H9 (cell line): Measurements from ENCODE around the gene PSMB7. TPM values are rescaled to one million over a fixed set of nuclear protein-coding genes. Genes with fewer than 3 reads are reported as not detected.

Experiments
- DNase-seq: peaks from one replicate; pipeline ENCODE4 v3.0.0-alpha.2; 2017
- H2AFZ ChIP-seq: one replicate; pipeline ENCODE4 v1.6.1; 2013; ENCODE audit warnings: mild to moderate bottlenecking, low read length, control low read depth, moderate library complexity
- H2AK5ac ChIP-seq: 2 replicates; pipeline ENCODE4 v1.6.1; 2013; ENCODE audit warnings: low read length, control low read depth, mixed read lengths; ENCODE audit not compliant: insufficient read length
- H2BK120ac ChIP-seq: one replicate; pipeline ENCODE4 v1.6.1; 2013; ENCODE audit warnings: low read depth, mild to moderate bottlenecking, low read length, control low read depth, inconsistent platforms; ENCODE audit not compliant: poor library complexity, severe bottlenecking
- H2BK12ac ChIP-seq: 2 replicates; pipeline ENCODE4 v1.6.1; 2013; ENCODE audit warnings: low read length, control low read depth, mixed read lengths, low read depth; ENCODE audit not compliant: insufficient read length
- H2BK15ac ChIP-seq: 2 replicates; pipeline ENCODE4 v1.6.1; 2013; ENCODE audit warnings: low read depth, low read length, control low read depth
- H2BK20ac ChIP-seq: one replicate; pipeline ENCODE4 v1.6.1; 2013; ENCODE audit warnings: low read depth, mild to moderate bottlenecking, low read length, control low read depth, inconsistent platforms; ENCODE audit not compliant: poor library complexity, severe bottlenecking
- H2BK5ac ChIP-seq: 2 replicates; pipeline ENCODE4 v1.6.1; 2013; ENCODE audit warnings: low read length, control low read depth, mixed read lengths; ENCODE audit not compliant: insufficient read length
- H3K14ac ChIP-seq: 2 replicates; pipeline ENCODE4 v1.6.1; 2013; ENCODE audit warnings: low read length, control low read depth; ENCODE audit not compliant: insufficient read depth
- H3K18ac ChIP-seq: 2 replicates; pipeline ENCODE4 v1.6.1; 2013; ENCODE audit warnings: low read depth, mild to moderate bottlenecking, mixed read lengths, low read length, control low read depth; ENCODE audit not compliant: insufficient read length
- H3K23ac ChIP-seq: 2 replicates; pipeline ENCODE4 v1.6.1; 2013; ENCODE audit warnings: low read length, control low read depth, mixed read lengths, low read depth; ENCODE audit not compliant: insufficient read length
- H3K23me2 ChIP-seq: 2 replicates; pipeline ENCODE4 v1.6.1; 2013; ENCODE audit warnings: low read depth, mild to moderate bottlenecking, mixed read lengths, low read length, control low read depth; ENCODE audit not compliant: insufficient read length, poor library complexity, severe bottlenecking
- H3K27ac ChIP-seq: 2 replicates; pipeline ENCODE4 v1.5.1; 2013; ENCODE audit warnings: low read length, control low read depth, mixed read lengths, low read depth; ENCODE audit not compliant: insufficient read length
- H3K27me3 ChIP-seq: 2 replicates; pipeline ENCODE4 v1.6.1; 2013; ENCODE audit warnings: low read length, control low read depth, inconsistent platforms; ENCODE audit not compliant: insufficient read depth
- H3K4ac ChIP-seq: 2 replicates; pipeline ENCODE4 v1.6.1; 2013; ENCODE audit warnings: low read depth, mild to moderate bottlenecking, control low read depth, inconsistent platforms, low read length, moderate library complexity
- H3K4me1 ChIP-seq: 2 replicates; pipeline ENCODE4 v1.6.1; 2013; ENCODE audit warnings: low read length, control low read depth, inconsistent platforms; ENCODE audit not compliant: insufficient read depth
- H3K4me2 ChIP-seq: 2 replicates; pipeline ENCODE4 v1.6.1; 2013; ENCODE audit warnings: low read length, control low read depth, mixed read lengths; ENCODE audit not compliant: insufficient read length, insufficient read depth
- H3K56ac ChIP-seq: 2 replicates; pipeline ENCODE4 v1.6.1; 2013; ENCODE audit warnings: low read depth, mild to moderate bottlenecking, mixed read lengths, low read length, control low read depth; ENCODE audit not compliant: insufficient read length
- H3K79me1 ChIP-seq: 2 replicates; pipeline ENCODE4 v1.6.1; 2013; ENCODE audit warnings: low read depth, mild to moderate bottlenecking, moderate library complexity, low read length, control low read depth, inconsistent platforms; ENCODE audit not compliant: insufficient read depth, poor library complexity, severe bottlenecking
- H3K79me2 ChIP-seq: 2 replicates; pipeline ENCODE4 v1.6.1; 2013; ENCODE audit warnings: low read length, control low read depth, inconsistent platforms; ENCODE audit not compliant: insufficient read depth
- H3K9ac ChIP-seq: 2 replicates; pipeline ENCODE4 v1.6.1; 2013; ENCODE audit warnings: low read length, control low read depth, mixed read lengths; ENCODE audit not compliant: insufficient read length; ENCODE audit errors: extremely low read depth
- H3K9me3 ChIP-seq: one replicate; pipeline ENCODE4 v1.6.1; 2013; ENCODE audit warnings: low read depth, low read length, inconsistent platforms; ENCODE audit not compliant: control insufficient read depth
- H3T11ph ChIP-seq: one replicate; pipeline ENCODE4 v1.6.1; 2013; ENCODE audit warnings: mild to moderate bottlenecking, low read length, control low read depth, inconsistent platforms
- H4K20me1 ChIP-seq: one replicate; pipeline ENCODE4 v1.6.1; 2013; ENCODE audit not compliant: control insufficient read depth, insufficient read length, insufficient read depth
- H4K5ac ChIP-seq: 2 replicates; pipeline ENCODE4 v1.6.1; 2013; ENCODE audit warnings: low read depth, mild to moderate bottlenecking, mixed read lengths, low read length, control low read depth; ENCODE audit not compliant: insufficient read length
- H4K8ac ChIP-seq: replicated peaks from 2 replicates; pipeline ENCODE4 v1.6.1; 2013; ENCODE audit warnings: low read length, control low read depth, mixed read lengths, low read depth; ENCODE audit not compliant: insufficient read length
- H4K91ac ChIP-seq: 2 replicates; pipeline ENCODE4 v1.6.1; 2013; ENCODE audit warnings: low read depth, mild to moderate bottlenecking, moderate library complexity, mixed read lengths, low read length, control low read depth; ENCODE audit not compliant: insufficient read length
- H3K27ac Mint-ChIP-seq, 3 experiments: 2 replicates in 2 of 3; 3 replicates in 1 of 3; pipeline ENCODE4 v1.8.0; 2020 to 2021; ENCODE audit warnings: mixed read lengths in 3 of 3, mild to moderate bottlenecking in 1 of 3, moderate library complexity in 1 of 3
- H3K27me3 Mint-ChIP-seq: 2 replicates; pipeline ENCODE4 v1.8.0; 2021; ENCODE audit warnings: low read depth, mild to moderate bottlenecking, moderate library complexity, mixed read lengths
- H3K36me3 Mint-ChIP-seq, 3 experiments: 2 replicates in 2 of 3; 3 replicates in 1 of 3; pipeline ENCODE4 v1.8.0; 2020 to 2021; ENCODE audit warnings: low read depth in 3 of 3, mixed read lengths in 3 of 3; ENCODE audit not compliant: insufficient read depth in 1 of 3
- H3K4me1 Mint-ChIP-seq, 2 experiments: 2 replicates each; pipeline ENCODE4 v1.8.0; 2020; ENCODE audit warnings: mixed read lengths in 2 of 2
- H3K4me3 Mint-ChIP-seq, 2 experiments: 2 replicates in 1 of 2; 3 replicates in 1 of 2; pipeline ENCODE4 v1.8.0; 2020 to 2021; ENCODE audit warnings: mild to moderate bottlenecking in 2 of 2, mixed read lengths in 2 of 2, moderate library complexity in 1 of 2
- H3K9me3 Mint-ChIP-seq, 2 experiments: 2 replicates in 1 of 2; 3 replicates in 1 of 2; pipeline ENCODE4 v1.8.0; 2020; ENCODE audit warnings: mild to moderate bottlenecking in 2 of 2, mixed read lengths in 2 of 2, moderate library complexity in 1 of 2
- WGBS: extraction: QIAGEN DNeasy Blood & Tissue Kit; methylation state at CpG from one replicate; pipeline ENCODE4 v1.1.7; 2013; ENCODE audit warnings: missing lambda C conversion rate, low lambda C conversion rate, mixed read lengths; ENCODE audit not compliant: insufficient read length; ENCODE audit errors: extremely low coverage; 5-methylcytosine and 5-hydroxymethylcytosine counted together
- total RNA-seq: library from RNA; stranded (reverse); gene quantifications from 2 replicates; pipeline ENCODE4 v1.2.1, GENCODE V29; 2021
- TF ChIP-seq, protein P1 (sequence below): fragments of 200-600 bp; sonication (generic); conservative IDR thresholded peaks from 3 replicates; pipeline ENCODE4 v1.8.0; 2021; ENCODE audit warnings: antibody characterized with exemption, mild to moderate bottlenecking

PSMB7 gene
- total RNA-seq, 1 experiment from 2014 or later, result 209 TPM

DNA sequence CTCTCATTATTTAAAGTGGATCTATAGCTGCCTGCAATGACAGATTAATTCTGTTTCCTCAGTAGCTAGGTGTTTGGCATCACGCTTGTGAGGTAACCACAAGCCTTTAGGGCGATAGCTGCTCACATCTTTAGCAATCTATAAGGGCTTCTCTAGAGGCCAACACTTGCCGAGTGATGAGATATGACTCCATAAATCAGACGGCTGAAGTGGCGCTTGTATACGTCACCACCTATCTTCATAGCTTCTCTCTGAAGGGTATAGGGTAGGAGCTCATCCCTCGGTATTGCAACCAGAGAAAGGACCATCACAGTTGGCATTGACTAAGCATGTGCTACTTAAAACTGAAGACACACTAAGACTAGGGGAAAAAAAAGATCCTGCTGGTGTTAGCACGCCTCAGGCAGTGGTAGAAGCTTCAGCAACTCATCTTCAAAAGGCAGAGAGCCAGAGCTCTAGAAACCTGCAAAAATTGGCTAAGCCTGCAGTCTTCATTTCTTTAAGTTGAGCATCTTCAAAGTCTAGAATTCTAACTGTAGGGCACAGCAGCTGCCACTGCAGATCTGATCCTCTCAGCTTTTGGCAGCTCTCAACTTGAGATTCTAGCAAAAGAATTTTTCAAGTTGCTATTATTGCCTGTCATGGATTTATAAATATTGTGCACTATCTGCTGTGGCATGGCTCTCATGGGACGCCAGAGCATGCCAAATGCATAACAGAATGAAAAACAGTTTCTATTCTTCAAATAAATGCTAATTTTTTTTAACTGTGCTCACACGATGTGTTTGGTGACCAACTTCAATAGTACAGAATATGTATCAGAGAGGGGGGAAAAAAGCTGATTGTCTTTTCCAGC lies 37.5 kb downstream of the PSMB7 start:
- DNase-seq, result no peak
- no peak overlapping the region for H2BK20ac ChIP-seq
- peaks cover 3% of the 10 kb centered on the region for H3K79me1 ChIP-seq
- TF ChIP-seq, protein P1, sequence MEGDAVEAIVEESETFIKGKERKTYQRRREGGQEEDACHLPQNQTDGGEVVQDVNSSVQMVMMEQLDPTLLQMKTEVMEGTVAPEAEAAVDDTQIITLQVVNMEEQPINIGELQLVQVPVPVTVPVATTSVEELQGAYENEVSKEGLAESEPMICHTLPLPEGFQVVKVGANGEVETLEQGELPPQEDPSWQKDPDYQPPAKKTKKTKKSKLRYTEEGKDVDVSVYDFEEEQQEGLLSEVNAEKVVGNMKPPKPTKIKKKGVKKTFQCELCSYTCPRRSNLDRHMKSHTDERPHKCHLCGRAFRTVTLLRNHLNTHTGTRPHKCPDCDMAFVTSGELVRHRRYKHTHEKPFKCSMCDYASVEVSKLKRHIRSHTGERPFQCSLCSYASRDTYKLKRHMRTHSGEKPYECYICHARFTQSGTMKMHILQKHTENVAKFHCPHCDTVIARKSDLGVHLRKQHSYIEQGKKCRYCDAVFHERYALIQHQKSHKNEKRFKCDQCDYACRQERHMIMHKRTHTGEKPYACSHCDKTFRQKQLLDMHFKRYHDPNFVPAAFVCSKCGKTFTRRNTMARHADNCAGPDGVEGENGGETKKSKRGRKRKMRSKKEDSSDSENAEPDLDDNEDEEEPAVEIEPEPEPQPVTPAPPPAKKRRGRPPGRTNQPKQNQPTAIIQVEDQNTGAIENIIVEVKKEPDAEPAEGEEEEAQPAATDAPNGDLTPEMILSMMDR, result no peak
- no peaks in the 10 kb centered on the region for H4K20me1 ChIP-seq
- no peak overlapping the region for H3K56ac ChIP-seq
- Mint-ChIP-seq H3K36me3 (peaks cover 13 to 25% (median 25%) of the 10 kb centered on the region in 3 experiments), H3K4me1 (no peaks in the 10 kb centered on the region), H3K4me3 (no peak overlapping the region), H3K27ac (no peak overlapping the region), H3K9me3 (peaks cover 0 to 3% of the 10 kb centered on the region in 2 experiments; a peak in 3 of 5 replicates), H3K27me3 (no peaks in the 10 kb centered on the region)
- H4K8ac ChIP-seq, result no peak overlapping the region
- no peaks in the 10 kb centered on the region for H3K23me2 ChIP-seq
- H3K4me2 ChIP-seq, result no peak overlapping the region
- H2BK5ac ChIP-seq, result no peak overlapping the region
- no peak overlapping the region for H2AK5ac ChIP-seq
- H3K23ac ChIP-seq, result no peak overlapping the region
- no peak overlapping the region for H4K5ac ChIP-seq
- no peak overlapping the region for H4K91ac ChIP-seq
- H3K27ac ChIP-seq, result no peak overlapping the region
- H3K27me3 ChIP-seq, result no peaks in the 10 kb centered on the region
- no peak overlapping the region for H3K9ac ChIP-seq
- H3K9me3 ChIP-seq, result no peaks in the 10 kb centered on the region
- no peaks in the 10 kb centered on the region for H3K4me1 ChIP-seq
- H2BK15ac ChIP-seq, result no peak overlapping the region
- WGBS, result no CpG with 5 or more reads among the region's 10 CpGs
- no peak overlapping the region for H2AFZ ChIP-seq
- no peak overlapping the region for H3K14ac ChIP-seq
- H3K79me2 ChIP-seq, result no peaks in the 10 kb centered on the region; the same call in 1 of the 2 replicates
- no peak overlapping the region for H2BK12ac ChIP-seq
- H3T11ph ChIP-seq, result no peak overlapping the region
- no peak overlapping the region for H3K18ac ChIP-seq
- no peak overlapping the region for H3K4ac ChIP-seq
- H2BK120ac ChIP-seq, result no peak overlapping the region
